HAP-1 (cell line): ENCODE data around the gene PFKL.
A peak's percentile ranks its signal among the peaks of the same experiment; 100 is the strongest.
"Not testable (repeated sequence)": the region's sequence is repeated elsewhere in the genome, so short reads cannot be mapped to it uniquely, and the experiment has no call there.

ENCODE experiments used
- DNase-seq, 2 experiments: peaks; one replicate each; pipeline ENCODE4 v3.0.0-alpha.2; 2016 to 2020; ENCODE audit warnings: low spot score in 2 of 2
- H3K27me3 ChIP-seq: fragments of 250-450 bp; sonication (Bioruptor Pico); 2 replicates; pipeline ENCODE4 v1.5.1; 2020; ENCODE audit warnings: low read depth, mild to moderate bottlenecking, moderate library complexity
- H3K36me3 ChIP-seq: fragments of 250-450 bp; sonication (Bioruptor Pico); replicated peaks from 2 replicates; pipeline ENCODE4 v1.5.1; 2020; ENCODE audit warnings: mild to moderate bottlenecking
- H3K4me1 ChIP-seq: fragments of 250-450 bp; sonication (Bioruptor Pico); 2 replicates; pipeline ENCODE4 v1.5.1; 2020; ENCODE audit warnings: mild to moderate bottlenecking
- H3K4me3 ChIP-seq: fragments of 250-450 bp; sonication (Bioruptor Pico); 2 replicates; pipeline ENCODE4 v1.5.1; 2020; ENCODE audit warnings: mild to moderate bottlenecking, moderate library complexity
- H3K9me3 ChIP-seq: fragments of 250-450 bp; sonication (Bioruptor Pico); 2 replicates; pipeline ENCODE4 v1.5.1; 2020; ENCODE audit warnings: mild to moderate bottlenecking, moderate library complexity
- in situ Hi-C: fragments of 300-500 bp; cut with MboI; formaldehyde crosslinking; loops from 3 replicates; pipeline ENCODE4 v1.14.3; 2020; ENCODE audit warnings: low sequenced_read_pairs, inconsistent platforms, mixed read lengths

PFKL gene

DNA sequence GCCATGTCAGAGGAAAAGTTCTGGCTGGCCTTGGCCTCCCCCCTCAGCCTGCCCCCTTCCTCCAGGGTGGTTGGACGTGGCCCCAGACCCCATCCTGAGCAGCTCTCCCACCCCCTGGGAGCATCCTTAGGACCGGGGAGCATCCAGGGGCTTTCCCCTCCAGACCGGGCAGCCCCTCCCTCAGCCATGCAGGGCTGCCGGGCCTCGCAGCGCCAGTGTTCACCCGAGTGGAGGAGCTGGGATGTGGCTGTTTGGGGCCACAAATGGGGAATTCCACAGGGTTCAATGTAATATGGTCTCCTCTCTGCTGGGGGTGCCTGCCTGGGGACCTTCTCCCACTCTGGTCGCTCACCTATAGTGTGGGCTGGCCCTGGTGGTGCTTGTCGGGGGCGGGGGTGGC is 4.2 kb upstream of the PFKL start:
- Histone ChIP-seq H3K4me1 (peaks cover 6% of the 10 kb centered on the region), H3K9me3 (no peaks in the 10 kb centered on the region), H3K27me3 (no peaks in the 10 kb centered on the region), H3K36me3 (no peaks in the 10 kb centered on the region), H3K4me3 (no peak overlapping the region)
- in situ Hi-C loops: no loop called here
- DNase-seq: no peak

DNA sequence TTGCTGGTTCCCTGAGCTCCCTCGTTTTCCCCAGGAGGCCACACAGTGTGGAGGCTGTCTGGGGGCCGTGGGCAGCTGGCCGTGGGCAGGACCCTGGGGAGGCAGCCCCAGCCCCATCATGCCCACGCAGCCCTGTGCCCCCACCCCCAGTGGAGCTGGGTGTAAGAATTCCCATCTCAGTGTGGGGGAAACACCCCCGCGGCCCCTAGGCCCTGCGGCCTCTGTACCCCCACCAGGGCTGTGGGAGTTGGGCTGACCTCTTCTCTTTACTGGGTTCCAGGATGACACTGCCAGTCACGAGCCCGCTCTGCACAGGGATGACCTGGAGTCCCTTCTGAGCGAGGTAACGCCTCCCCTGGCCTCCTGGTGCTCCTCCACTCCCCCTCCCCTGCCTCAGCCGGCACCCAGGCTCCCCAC is 3.7 kb upstream of the PFKL start:
- Histone ChIP-seq H3K4me1 (peaks cover 6% of the 10 kb centered on the region), H3K36me3 (no peaks in the 10 kb centered on the region), H3K4me3 (no peak overlapping the region), H3K27me3 (no peaks in the 10 kb centered on the region), H3K9me3 (no peaks in the 10 kb centered on the region)
- in situ Hi-C loops: no loop called here
- DNase-seq: no peak

DNA sequence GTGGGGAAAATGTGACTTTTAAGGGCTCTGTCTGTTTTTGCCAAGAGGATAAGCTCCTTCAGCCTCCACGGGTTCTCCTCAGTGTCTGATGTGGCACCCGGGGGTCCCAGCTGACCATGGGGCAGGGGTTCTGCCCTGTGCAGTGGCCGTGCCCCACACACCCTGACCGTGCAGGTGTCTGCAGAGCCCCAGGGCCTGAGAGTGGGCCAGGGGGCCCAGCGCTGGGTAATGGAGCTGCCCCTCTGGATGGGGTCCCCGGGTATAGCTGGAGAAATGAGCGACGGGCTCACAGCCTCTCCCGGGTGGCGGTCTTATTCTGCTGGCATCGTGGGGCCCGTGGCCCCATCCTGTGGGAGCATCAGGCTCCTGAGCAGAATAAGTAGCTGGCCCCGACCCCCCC is 2.9 kb upstream of the PFKL start:
- H3K9me3 ChIP-seq: no peaks in the 10 kb centered on the region
- H3K4me1 ChIP-seq: peaks cover 6% of the 10 kb centered on the region
- in situ Hi-C loops: no loop called here
- H3K27me3 ChIP-seq: no peaks in the 10 kb centered on the region
- H3K36me3 ChIP-seq: no peaks in the 10 kb centered on the region
- no peak overlapping the region for H3K4me3 ChIP-seq
- no peak for DNase-seq

DNA sequence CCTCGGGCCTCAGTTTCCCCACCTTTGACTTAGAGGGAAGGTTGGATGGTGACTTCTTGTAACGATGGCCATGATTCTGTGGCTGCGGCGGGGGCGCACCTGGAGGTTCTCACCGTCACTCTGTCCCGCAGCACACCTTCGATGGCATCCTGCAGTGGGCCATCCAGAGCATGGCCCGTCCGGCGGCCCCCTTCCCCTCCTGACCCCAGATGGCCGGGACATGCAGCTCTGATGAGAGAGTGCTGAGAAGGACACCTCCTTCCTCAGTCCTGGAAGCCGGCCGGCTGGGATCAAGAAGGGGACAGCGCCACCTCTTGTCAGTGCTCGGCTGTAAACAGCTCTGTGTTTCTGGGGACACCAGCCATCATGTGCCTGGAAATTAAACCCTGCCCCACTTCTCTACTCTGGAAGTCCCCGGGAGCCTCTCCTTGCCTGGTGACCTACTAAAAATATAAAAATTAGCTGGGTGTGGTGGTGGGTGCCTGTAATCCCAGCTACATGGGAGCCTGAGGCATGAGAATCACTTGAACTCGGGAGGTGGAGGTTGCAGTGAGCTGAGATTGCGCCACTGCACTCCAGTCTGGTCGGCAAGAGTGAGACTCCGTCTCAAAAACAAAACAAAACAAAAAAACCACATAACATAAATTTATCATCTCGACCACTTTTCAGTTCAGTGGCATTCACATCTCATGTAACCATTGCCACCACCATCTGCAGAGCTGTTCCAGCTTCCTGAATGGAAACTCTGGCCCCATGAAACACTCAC is 2.1 kb upstream of the PFKL start:
- no peak overlapping the region for H3K4me3 ChIP-seq

DNA sequence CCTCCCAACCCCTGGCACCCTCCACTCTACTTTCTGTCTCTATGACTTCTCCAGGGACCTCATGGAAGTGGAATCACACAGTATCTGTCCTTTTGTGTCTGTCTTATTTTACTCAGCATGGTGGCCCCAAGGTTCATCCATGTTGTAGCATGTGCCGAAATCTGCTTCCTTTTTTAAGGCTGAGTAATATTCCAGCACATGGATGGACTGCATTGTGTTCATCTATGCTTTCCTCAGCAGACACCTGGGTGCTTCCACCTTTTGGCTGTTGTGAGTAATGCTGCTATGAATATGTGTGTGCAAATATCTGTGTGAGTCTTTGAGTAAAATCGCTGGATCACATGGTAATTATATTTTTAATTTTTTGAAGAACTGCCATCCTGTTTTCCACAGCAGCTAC is 1.6 kb upstream of the PFKL start:
- Histone ChIP-seq H3K4me1 (peaks cover 6% of the 10 kb centered on the region), H3K27me3 (no peaks in the 10 kb centered on the region), H3K36me3 (no peaks in the 10 kb centered on the region), H3K9me3 (no peaks in the 10 kb centered on the region), H3K4me3 (no peak overlapping the region)
- DNase-seq: no peak
- in situ Hi-C loops: no loop called here

More for the DNA sequence above, 2.1 kb upstream of the PFKL start:
- DNase-seq: peak; percentile 74 to 88
- in situ Hi-C loops: no loop called here
- Histone ChIP-seq H3K9me3 (no peaks in the 10 kb centered on the region), H3K36me3 (no peaks in the 10 kb centered on the region), H3K27me3 (no peaks in the 10 kb centered on the region), H3K4me1 (peaks cover 6% of the 10 kb centered on the region)

DNA sequence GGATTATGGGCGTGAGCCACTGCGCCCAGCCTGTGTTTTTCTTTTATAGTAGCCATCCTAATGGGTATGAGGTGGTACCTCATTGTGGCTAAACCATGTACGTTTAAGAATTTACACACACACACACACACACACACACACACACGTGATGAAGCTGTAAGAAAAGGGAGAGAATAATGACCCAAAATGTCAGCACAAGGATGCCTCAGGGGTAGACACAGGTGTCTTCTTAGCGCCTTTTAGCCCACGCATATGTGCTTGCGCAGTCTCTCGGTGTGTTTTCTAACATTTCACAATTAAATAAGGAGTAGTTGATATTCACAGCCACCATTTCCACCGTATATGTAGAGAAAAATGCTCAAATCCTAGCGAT is 782 bp upstream of the PFKL start:
- in situ Hi-C loops: no loop called here
- Histone ChIP-seq H3K4me3 (peak overlapping the region; percentile 42), H3K27me3 (no peaks in the 10 kb centered on the region), H3K36me3 (no peaks in the 10 kb centered on the region), H3K9me3 (no peaks in the 10 kb centered on the region), H3K4me1 (peaks cover 6% of the 10 kb centered on the region)
- no peak for DNase-seq

DNA sequence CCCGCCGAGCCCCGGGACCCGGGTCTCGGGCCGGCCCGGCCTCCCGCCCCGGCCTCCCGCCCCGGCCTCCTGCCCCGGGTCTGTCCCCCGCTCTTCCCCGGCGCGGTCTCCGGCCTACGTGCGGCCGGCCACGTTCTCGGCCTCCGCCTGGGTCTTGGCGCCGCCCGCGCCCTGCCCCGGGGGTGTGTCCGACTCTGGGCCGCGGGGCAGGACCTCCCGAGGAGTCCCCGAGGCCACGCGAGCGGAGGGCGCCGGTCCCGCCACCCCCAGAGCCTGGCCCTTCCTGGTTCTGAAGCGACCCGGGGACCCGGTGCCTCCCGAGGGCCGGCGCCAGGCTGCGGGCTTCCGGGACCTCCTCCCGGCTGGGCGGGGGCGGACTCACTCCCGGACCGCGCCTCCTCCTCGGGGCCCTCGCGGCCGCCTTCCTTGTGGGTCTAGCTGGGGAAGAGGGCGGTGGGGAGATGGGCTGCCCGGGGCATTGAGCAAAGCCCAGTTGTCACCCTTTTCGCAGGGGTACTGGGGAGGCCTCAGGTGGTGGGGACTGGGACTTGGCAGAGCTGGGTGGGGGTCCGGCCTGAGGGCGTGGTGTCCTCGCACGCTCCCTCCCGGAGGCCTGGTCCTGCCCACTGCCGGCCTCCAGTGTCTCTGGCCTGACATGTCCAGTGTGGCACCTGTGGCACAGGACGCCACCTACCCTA is 558 bp downstream of the PFKL start:
- Histone ChIP-seq H3K9me3 (no peaks in the 10 kb centered on the region), H3K27me3 (no peaks in the 10 kb centered on the region), H3K4me3 (peak overlapping the region; percentile 47), H3K36me3 (no peaks in the 10 kb centered on the region), H3K4me1 (peaks cover 6% of the 10 kb centered on the region)
- in situ Hi-C loops: no loop called here
- DNase-seq: peak; percentile 16 to 72

DNA sequence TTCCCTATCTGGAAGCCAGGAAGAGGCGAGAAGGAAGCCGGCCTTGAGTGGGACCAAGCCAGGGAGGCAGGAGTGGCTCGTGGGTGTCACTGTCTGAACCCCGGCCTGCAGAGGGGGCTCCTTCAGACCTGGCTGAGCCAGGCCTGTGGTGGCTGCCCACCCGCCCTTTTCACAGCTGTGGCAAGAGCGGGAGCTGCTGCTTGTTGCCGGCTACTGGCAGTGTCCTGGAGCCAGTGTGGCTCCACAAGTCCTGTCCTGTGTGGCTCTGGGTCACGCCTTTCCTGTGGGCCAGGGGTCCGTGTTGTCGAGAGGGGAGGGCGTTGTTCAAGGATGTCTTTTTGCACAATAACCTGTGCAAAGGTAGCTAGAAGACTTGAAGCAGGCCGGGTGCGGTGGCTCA is 1.3 kb downstream of the PFKL start:
- H3K9me3 ChIP-seq: no peaks in the 10 kb centered on the region
- peaks cover 6% of the 10 kb centered on the region for H3K4me1 ChIP-seq
- no peaks in the 10 kb centered on the region for H3K36me3 ChIP-seq
- in situ Hi-C loops: no loop called here
- H3K27me3 ChIP-seq: no peaks in the 10 kb centered on the region
- DNase-seq: no peak
- peak overlapping the region; percentile 47 for H3K4me3 ChIP-seq

DNA sequence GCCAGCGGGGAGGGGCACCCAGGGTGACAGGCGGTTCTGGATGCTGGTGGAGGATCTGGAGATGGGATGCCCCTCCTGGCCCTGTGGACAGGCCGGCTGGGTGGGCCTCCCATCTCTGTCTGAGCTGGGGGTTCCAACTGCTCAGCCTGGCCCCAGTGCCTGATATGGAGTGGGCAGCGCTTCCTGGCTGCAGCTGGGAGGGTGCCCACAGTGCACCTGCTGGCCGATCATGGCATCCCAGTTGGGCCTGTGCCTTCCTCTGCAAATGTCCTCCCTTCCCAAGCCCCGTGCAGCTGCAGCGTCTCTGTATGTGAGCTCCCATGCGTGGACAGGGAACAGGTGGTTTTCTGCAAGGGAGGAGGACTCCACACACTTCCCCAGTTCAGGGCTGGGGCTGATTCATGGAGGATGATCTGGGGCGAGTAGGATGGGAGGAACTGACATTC is 2.1 kb downstream of the PFKL start:
- no peak overlapping the region for H3K4me3 ChIP-seq

DNA sequence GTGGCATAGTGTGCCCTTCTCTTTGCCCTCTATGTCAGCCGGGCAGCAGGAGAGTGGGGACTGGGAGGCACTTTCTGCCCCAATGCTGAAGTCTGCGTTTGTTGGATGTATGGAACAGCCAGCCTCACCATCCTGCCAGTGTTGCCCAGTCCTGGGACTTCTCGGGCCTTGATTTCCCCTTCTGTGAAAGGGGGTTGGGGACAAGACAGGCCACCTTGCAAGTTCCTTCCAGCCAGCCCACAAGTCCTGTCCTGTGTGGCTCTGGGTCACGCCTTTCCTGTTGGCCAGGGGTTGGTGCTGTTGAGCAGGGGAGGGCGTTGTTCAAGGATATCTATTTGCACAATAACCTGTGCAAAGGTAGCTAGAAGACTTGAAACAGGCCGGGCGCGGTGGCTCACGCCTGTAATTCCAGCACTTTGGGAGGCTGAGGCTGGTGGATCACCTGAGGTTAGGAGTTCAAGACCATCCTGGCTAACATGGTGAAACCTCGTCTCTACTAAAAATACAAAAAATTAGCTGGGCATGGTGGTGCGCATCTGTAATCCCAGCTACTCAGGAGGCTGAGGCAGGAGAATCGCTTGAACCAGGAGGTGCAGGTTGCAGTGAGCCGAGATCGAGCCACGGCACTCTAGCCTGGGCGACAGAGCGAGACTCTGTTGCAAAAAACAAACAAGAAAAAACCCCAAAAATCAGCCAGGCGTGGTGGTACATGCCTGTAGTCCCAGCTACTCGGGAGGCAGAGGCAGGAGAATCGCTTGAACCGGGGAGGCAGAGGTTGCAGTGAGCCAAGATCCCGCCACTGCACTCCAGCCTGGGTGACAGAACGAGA is 2.9 kb downstream of the PFKL start:
- H3K36me3 ChIP-seq, H3K9me3 ChIP-seq, H3K4me3 ChIP-seq, H3K4me1 ChIP-seq, H3K27me3 ChIP-seq, in situ Hi-C loops: not testable (repeated sequence)
- peak in 1 of 2 experiments; percentile 42 for DNase-seq

More for the DNA sequence above, 2.1 kb downstream of the PFKL start:
- in situ Hi-C loops: no loop called here
- Histone ChIP-seq H3K9me3 (no peaks in the 10 kb centered on the region), H3K4me1 (peaks cover 6% of the 10 kb centered on the region), H3K36me3 (peaks cover under 1% of the 10 kb centered on the region; the same call in 1 of the 2 replicates), H3K27me3 (no peaks in the 10 kb centered on the region)
- DNase-seq: no peak

DNA sequence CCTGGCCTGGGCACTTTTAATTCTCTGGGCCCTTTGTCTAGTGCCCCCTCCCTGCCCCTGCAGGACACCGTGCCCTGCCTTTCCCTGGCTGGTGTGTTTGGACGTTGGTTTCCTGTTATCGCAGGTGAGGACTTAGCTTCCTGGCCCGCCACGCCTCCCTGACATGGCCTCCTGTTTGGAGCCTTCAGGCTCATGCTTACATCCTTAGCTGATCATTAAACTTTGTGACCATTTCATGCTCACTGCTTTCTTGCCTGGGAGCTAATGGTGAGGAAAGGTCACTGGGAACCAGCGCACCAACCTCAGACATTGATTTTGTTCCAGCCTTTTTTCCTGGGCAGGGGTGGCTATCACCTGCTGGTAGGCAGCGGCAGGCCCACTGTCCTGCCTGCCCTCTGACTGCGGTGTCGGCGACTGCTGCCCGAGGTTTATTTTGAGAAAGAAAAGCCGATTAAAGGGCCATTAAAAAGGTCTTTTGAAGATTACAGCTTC is 3.7 kb downstream of the PFKL start:
- Histone ChIP-seq H3K27me3 (no peaks in the 10 kb centered on the region), H3K36me3 (peaks cover 4% of the 10 kb centered on the region; the same call in 1 of the 2 replicates), H3K4me1 (peaks cover 6% of the 10 kb centered on the region), H3K4me3 (no peak overlapping the region), H3K9me3 (no peaks in the 10 kb centered on the region)
- in situ Hi-C loops: no loop called here
- DNase-seq: no peak

DNA sequence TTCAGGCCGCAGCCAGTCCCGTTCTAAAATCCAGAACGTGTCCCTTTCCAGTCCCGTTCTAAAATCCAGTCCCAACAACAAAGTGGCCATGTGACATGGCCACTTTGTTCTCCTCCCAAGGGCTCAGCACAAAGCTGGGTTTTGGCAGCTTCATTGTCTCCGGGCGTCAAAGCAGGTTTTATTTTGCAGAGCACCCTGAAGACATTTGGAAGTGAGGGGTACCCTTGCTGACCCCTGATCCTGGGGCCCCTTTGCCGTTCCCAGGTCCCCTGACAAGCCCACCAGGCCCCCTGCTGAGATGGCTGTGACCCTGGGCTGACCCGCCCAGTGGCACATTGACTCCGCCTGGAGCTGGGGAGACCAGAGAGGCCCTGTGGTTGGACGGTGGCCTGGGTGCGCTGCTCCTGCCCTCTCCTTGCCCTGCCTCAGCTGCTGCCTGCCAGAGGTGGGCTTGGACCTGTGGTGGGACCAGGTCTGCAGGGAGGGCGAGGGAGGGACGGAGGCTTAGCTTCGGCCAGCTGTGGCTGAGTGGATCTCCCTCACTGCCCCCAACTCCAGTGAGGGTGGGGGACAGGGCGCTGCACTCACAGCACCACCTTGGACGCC is 4.3 kb downstream of the PFKL start:
- no peaks in the 10 kb centered on the region for H3K9me3 ChIP-seq
- no peaks in the 10 kb centered on the region for H3K27me3 ChIP-seq
- H3K4me3 ChIP-seq: no peak overlapping the region
- DNase-seq: no peak
- in situ Hi-C loops: no loop called here
- peaks cover 4% of the 10 kb centered on the region for H3K4me1 ChIP-seq
- H3K36me3 ChIP-seq: peaks cover 4% of the 10 kb centered on the region; the same call in 1 of the 2 replicates

DNA sequence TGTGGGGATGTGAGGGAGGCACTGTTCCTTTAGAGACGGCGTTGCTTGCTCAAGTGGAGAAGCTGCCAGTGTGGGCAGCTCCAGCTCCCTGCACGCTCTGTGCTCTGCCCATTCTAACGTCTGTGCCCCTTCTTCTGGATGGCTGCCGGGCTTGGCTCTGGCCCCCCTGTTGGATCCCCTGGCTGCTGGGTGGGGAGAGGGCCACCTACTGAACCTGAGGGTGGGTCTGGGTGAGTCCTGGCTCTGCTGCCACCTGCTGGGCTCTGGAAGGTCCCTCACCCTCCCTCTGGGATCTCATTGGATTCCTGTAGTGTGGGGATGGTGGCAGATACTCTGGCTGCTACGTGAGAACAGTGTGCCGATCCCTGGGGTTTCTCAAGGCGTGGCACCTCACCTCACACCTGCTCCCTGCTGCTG is 5.0 kb downstream of the PFKL start:
- in situ Hi-C loops: no loop called here
- peak; percentile 45 to 78 for DNase-seq

More for the DNA sequence above, 5.0 kb downstream of the PFKL start:
- peaks cover 4% of the 10 kb centered on the region for H3K36me3 ChIP-seq
- no peaks in the 10 kb centered on the region for H3K27me3 ChIP-seq
- no peaks in the 10 kb centered on the region for H3K9me3 ChIP-seq
- H3K4me3 ChIP-seq: no peak overlapping the region
- H3K4me1 ChIP-seq: no peaks in the 10 kb centered on the region
